ENCODE data around the gene HSBP1L1.
"Not testable (repeated sequence)": the region's sequence is repeated elsewhere in the genome, so short reads cannot be mapped to it uniquely, and the experiment has no call there.

Gene HSBP1L1

DNA sequence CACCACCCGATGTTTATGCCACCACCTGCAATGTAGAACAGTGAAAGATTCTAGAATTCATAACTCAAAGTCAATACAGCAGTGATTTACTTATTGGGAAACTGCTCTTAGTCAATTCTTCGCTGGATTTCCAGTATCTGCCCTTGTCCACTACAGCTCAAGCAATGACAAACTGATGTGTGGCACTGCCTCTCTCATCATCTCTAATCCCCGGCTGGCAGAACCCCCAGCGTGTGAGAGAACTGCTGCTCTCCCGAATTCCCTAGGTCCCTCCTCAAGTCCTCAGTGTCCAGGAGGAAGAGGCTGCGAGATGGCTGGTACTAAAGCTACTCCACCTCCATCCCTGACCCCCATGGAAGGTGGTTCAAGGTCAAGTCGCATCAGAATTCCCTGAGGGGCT lies 22.3 kb downstream of the HSBP1L1 start:
- DNase-seq (ENCODE audit: low read depth) = no peak

DNA sequence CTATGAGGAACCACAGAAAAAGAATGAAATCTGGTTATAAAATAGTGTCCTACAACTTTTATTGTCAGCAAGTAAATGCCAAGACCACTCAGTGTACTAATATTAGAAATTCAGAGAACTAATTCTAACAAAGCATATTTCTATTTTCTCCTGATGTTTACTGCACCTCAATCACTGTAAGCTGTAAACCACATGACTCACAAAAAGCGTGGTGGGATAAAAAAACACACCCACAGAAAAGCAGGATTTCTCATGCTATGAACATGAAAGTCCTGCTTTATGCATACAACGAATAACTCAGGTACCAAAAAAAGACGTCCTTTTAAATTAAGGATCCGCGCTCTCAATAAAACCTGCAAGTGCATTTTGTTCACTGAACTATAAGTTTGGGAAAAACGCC lies 23.1 kb downstream of the HSBP1L1 start:
- DNase-seq (ENCODE audit: low read depth) = no peak

DNA sequence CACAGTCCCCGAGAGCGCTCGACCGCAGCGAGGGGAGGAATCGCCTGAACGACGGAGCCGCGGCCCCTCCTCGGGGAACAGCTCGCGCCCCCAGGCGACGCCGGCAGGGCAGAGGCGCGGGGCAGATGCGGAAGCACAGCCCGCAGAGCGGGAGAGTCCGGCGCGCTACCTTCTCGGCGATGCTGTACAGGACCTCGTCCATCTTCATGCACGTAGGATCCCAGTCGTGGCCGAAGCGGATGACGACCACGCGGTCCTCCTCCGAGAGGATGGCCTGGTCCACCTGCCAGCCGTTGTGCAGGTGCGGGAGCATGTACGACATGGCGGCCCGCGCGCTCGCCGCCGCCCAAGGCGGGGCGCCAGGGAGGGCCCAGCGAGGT lies 23.6 kb downstream of the HSBP1L1 start:
- DNase-seq (ENCODE audit: low read depth) = peak; percentile 47

GRCh38 chr18:79988451-79989194 lies 24.2 kb downstream of the HSBP1L1 start, which contains the start of gene TXNL4A:
TXNL4A (minus strand) TSS chr18:79988563; CDS start chr18:79988392, 171 bp downstream.
- DNase-seq (ENCODE audit: low read depth) = peak; percentile 78

- no peak for DNase-seq (ENCODE audit: low read depth)
Measured at GRCh38 chr18:79989195-79989497, 24.7 kb downstream of the HSBP1L1 start.

DNA sequence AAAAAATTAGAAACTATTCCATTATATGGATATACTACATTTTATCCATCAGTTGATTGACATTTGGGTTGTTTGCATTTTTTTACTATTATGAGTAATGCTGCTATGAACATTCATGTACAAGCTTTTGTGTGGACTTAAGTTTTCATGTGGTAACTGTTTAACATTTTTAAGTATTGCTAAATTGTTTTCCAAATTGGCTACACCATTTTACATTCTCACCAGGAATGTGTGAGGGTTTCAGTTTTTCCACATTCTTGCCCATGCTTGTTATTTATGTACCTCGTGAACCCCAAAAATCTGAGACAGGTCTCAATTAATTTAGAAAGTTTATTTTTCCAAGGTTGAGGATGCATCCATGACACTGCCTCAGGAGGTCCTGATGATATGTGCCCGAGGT lies 27.1 kb downstream of the HSBP1L1 start:
- DNase-seq (ENCODE audit: low read depth) = no peak

DNA sequence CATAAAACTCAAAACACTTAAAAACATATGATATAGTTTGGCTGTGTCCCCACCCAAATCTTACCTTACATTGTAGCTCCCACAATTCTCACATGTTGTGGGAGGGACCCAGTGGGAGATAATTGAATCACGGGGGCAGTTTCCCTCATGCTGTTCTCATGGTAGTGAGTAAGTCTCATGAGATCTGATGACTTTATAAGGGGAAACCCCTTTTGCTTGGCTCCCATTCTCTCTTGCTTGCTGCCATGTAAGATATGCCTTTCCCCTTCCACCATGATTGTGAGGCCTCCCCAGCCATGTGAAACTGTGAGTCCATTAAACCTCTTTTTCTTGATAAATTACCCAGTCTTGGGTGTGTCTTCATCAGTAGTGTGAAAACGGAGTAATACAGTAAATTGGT lies 35.3 kb downstream of the HSBP1L1 start:
- not testable (repeated sequence) for DNase-seq (ENCODE audit: low read depth)

- DNase-seq (ENCODE audit: low read depth) = no peak
Measured at GRCh38 chr18:80000877-80001276, 36.4 kb downstream of the HSBP1L1 start.

- no peak for DNase-seq (ENCODE audit: low read depth)
Measured at GRCh38 chr18:80002468-80002867, 38.0 kb downstream of the HSBP1L1 start.

- no peak for DNase-seq (ENCODE audit: low read depth)
Measured at GRCh38 chr18:80004600-80005342, 40.3 kb downstream of the HSBP1L1 start.

GRCh38 chr18:80006724-80007123 lies 42.3 kb downstream of the HSBP1L1 start:
- no peak for DNase-seq (ENCODE audit: low read depth)

GRCh38 chr18:80009661-80010550 lies 45.5 kb downstream of the HSBP1L1 start:
- DNase-seq (ENCODE audit: low read depth) = no peak

DNA sequence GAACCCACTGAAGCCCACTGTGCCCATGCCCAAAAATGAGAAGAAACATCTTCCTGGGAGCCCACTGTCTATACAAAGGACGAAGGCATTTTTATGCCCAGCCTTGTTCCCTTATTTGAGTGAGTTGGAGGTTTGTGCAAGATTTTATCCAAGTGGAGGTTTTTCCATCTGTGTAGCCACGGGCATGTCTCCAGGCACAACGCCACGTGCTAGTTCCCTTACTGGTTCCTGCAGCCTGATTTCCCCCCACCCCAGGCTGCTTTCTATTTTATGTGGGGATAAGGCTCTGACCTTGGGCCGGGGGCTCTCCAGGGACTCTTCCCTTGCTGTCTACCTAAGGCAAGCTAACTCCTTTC lies 46.1 kb downstream of the HSBP1L1 start:
- no peak for DNase-seq (ENCODE audit: low read depth)

- DNase-seq (ENCODE audit: low read depth) = not testable (repeated sequence)
Measured at GRCh38 chr18:80011496-80012137, 47.2 kb downstream of the HSBP1L1 start.

DNA sequence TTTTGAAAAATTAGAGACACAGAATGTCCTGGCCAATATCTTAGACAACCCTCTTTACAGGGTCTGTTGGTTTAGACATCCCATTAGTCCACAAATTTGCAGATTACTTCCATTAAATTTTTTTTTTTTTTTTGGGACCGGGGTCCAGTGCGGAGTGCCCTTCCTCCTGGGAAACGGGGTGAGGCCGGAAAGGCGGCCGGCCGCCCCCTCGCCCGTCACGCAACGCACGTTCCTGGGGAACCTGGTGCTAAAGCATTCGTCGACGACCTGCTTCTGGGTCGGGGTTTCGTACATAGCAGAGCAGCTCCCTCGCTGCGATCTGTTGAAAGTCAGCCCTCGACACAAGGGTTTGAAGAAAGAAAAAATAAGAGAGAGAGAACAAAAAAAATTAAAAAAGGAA lies 48.3 kb downstream of the HSBP1L1 start:
- no peak for DNase-seq (ENCODE audit: low read depth)
